ENCODE data around the gene TAF15. TPM values are rescaled to one million over a fixed set of nuclear protein-coding genes. Genes with fewer than 3 reads are reported as not detected.

Gene TAF15
- total and polyA plus RNA-seq, 4 donors = 88.5 to 138 (median 114) TPM

- no peak overlapping the region for H3K9ac ChIP-seq (ENCODE audit: insufficient read depth in 1 of 2, low read length in 2 of 2)
- peaks cover 0 to 22% (median 6%) of the 10 kb centered on the region in 5 donors for H3K4me1 ChIP-seq (ENCODE audit: control insufficient read depth in 5 of 5, insufficient read depth in 5 of 5, low read length in 5 of 5)
- no peak for DNase-seq
- H3K27ac ChIP-seq (ENCODE audit: low read depth in 1 of 2, low read length in 1 of 2) = no peak overlapping the region
- TF ChIP-seq, protein P1, sequence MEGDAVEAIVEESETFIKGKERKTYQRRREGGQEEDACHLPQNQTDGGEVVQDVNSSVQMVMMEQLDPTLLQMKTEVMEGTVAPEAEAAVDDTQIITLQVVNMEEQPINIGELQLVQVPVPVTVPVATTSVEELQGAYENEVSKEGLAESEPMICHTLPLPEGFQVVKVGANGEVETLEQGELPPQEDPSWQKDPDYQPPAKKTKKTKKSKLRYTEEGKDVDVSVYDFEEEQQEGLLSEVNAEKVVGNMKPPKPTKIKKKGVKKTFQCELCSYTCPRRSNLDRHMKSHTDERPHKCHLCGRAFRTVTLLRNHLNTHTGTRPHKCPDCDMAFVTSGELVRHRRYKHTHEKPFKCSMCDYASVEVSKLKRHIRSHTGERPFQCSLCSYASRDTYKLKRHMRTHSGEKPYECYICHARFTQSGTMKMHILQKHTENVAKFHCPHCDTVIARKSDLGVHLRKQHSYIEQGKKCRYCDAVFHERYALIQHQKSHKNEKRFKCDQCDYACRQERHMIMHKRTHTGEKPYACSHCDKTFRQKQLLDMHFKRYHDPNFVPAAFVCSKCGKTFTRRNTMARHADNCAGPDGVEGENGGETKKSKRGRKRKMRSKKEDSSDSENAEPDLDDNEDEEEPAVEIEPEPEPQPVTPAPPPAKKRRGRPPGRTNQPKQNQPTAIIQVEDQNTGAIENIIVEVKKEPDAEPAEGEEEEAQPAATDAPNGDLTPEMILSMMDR (IDR thresholded peaks at IDR 0.05; ENCODE audit: control extremely low read depth, extremely low read depth) = no peak
- ATAC-seq (ENCODE audit: insufficient read depth, low FRiP score) = no peak
- H3K36me3 ChIP-seq (ENCODE audit: control insufficient read depth in 4 of 4, insufficient read depth in 4 of 4, low read length in 4 of 4) = peaks cover 0 to 2% (median 0%) of the 10 kb centered on the region in 4 donors
- 84 to 98% methylated on average over 2 of the region's 2 CpGs for WGBS, 2 donors
- H3K27me3 ChIP-seq (ENCODE audit: control insufficient read depth in 3 of 3, insufficient read depth in 3 of 3, low read length in 2 of 3) = no peaks in the 10 kb centered on the region
- H3K9me3 ChIP-seq (ENCODE audit: control insufficient read depth in 4 of 4, insufficient read depth in 3 of 4, low read length in 3 of 4) = no peaks in the 10 kb centered on the region
- no peak overlapping the region for H3K4me3 ChIP-seq
These were observed 40.5 kb upstream of the TAF15 start for GRCh38 chr17:35768797-35769196.

DNA sequence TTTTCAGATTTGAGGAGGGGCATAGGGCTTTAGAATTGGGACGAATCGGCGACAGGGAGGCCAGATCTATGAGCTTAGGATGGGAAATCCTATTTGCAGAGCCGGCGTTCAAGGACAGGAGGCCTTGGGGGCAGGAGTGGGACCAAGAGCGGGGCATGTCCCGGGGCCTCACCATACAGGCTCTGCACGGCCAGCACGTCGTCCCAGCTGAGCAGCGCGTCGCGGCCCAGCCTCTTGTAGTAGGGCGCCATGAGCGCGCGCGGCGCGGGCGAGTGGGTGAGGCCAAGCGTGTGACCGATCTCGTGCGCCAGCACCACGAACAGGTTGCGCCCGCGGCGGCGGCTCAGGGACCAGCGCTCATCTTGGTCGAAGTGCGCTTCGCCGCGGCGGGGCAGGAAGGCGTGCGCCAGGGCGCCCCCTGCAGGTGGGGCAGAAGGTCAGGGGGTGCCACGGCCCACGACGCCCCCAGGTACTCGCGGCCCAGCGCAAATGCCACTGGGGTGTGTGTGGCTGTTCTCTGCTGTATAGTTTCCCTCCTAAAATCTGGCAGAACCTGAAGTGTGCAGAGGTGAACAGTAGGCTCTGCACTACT lies 39.3 kb upstream of the TAF15 start:
- H3K36me3 ChIP-seq (ENCODE audit: control insufficient read depth in 4 of 4, insufficient read depth in 4 of 4, low read length in 4 of 4) = peaks cover 0 to 2% (median 0%) of the 10 kb centered on the region in 4 donors
- H3K4me3 ChIP-seq = no peak overlapping the region
- no peak overlapping the region for H3K9ac ChIP-seq (ENCODE audit: insufficient read depth in 1 of 2, low read length in 2 of 2)
- TF ChIP-seq, protein P1 (IDR thresholded peaks at IDR 0.05; ENCODE audit: control extremely low read depth, extremely low read depth) = no peak
- peaks cover 0 to 23% (median 5%) of the 10 kb centered on the region in 5 donors for H3K4me1 ChIP-seq (ENCODE audit: control insufficient read depth in 5 of 5, insufficient read depth in 5 of 5, low read length in 5 of 5)
- no peaks in the 10 kb centered on the region for H3K9me3 ChIP-seq (ENCODE audit: control insufficient read depth in 4 of 4, insufficient read depth in 3 of 4, low read length in 3 of 4)
- WGBS, 2 donors = 96 to 98% methylated on average over 48 of the region's 48 CpGs
- no peaks in the 10 kb centered on the region for H3K27me3 ChIP-seq (ENCODE audit: control insufficient read depth in 3 of 3, insufficient read depth in 3 of 3, low read length in 2 of 3)
- H3K27ac ChIP-seq (ENCODE audit: low read depth in 1 of 2, low read length in 1 of 2) = no peak overlapping the region
- DNase-seq = no peak
- ATAC-seq (ENCODE audit: insufficient read depth, low FRiP score) = no peak

GRCh38 chr17:35773129-35773528 lies 36.2 kb upstream of the TAF15 start:
- Histone ChIP-seq H3K9me3 (ENCODE audit: control insufficient read depth in 4 of 4, insufficient read depth in 3 of 4, low read length in 3 of 4) (no peaks in the 10 kb centered on the region), H3K27ac (ENCODE audit: low read depth in 1 of 2, low read length in 1 of 2) (peak overlapping the region in 1 of 2 donors; percentile 78), H3K27me3 (ENCODE audit: control insufficient read depth in 3 of 3, insufficient read depth in 3 of 3, low read length in 2 of 3) (no peaks in the 10 kb centered on the region), H3K36me3 (ENCODE audit: control insufficient read depth in 4 of 4, insufficient read depth in 4 of 4, low read length in 4 of 4) (peaks cover 0 to 2% (median 0%) of the 10 kb centered on the region in 4 donors), H3K4me1 (ENCODE audit: control insufficient read depth in 5 of 5, insufficient read depth in 5 of 5, low read length in 5 of 5) (peaks cover 0 to 32% (median 15%) of the 10 kb centered on the region in 5 donors), H3K4me3 (no peak overlapping the region), H3K9ac (ENCODE audit: insufficient read depth in 1 of 2, low read length in 2 of 2) (no peak overlapping the region)
- ATAC-seq (ENCODE audit: insufficient read depth, low FRiP score) = no peak
- TF ChIP-seq, protein P1 (IDR thresholded peaks at IDR 0.05; ENCODE audit: control extremely low read depth, extremely low read depth) = no peak
- DNase-seq = no peak
- WGBS, 2 donors = 77 to 79% methylated on average over 20 of the region's 20 CpGs
